ENCODE data around the gene NEO1.

NEO1 gene

DNA sequence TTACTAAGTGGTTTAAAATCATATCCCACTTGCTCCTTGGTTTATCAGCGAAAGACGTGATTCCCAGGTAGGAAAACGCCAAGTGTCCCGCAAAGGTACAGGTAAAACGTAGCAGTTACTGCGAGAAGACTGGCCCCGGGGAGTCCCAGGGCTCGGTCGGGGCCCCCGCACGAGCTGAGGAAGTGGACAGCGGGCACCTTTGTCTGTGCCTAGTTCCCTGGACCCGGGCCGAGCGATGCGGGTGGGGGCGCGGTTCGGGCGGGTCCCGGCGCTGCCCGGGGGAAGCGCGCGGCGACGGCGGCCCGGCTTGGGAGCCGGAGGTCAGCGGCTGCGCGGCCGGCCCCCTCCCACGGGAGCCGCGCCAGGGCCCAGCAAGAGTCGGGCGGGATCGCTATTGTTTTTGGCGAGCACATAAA, 864 bp upstream of the NEO1 start:
- TF ChIP-seq, protein P1, sequence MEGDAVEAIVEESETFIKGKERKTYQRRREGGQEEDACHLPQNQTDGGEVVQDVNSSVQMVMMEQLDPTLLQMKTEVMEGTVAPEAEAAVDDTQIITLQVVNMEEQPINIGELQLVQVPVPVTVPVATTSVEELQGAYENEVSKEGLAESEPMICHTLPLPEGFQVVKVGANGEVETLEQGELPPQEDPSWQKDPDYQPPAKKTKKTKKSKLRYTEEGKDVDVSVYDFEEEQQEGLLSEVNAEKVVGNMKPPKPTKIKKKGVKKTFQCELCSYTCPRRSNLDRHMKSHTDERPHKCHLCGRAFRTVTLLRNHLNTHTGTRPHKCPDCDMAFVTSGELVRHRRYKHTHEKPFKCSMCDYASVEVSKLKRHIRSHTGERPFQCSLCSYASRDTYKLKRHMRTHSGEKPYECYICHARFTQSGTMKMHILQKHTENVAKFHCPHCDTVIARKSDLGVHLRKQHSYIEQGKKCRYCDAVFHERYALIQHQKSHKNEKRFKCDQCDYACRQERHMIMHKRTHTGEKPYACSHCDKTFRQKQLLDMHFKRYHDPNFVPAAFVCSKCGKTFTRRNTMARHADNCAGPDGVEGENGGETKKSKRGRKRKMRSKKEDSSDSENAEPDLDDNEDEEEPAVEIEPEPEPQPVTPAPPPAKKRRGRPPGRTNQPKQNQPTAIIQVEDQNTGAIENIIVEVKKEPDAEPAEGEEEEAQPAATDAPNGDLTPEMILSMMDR (conservative IDR thresholded peaks at IDR 0.05; ENCODE audit: control insufficient read depth, insufficient read depth, low read depth, low read length) = no peak
- no peak for DNase-seq (ENCODE audit: low read depth)
- peak overlapping the region; percentile 72 for H3K4me3 ChIP-seq (ENCODE audit: control insufficient read depth, low read depth, low read length)

DNA sequence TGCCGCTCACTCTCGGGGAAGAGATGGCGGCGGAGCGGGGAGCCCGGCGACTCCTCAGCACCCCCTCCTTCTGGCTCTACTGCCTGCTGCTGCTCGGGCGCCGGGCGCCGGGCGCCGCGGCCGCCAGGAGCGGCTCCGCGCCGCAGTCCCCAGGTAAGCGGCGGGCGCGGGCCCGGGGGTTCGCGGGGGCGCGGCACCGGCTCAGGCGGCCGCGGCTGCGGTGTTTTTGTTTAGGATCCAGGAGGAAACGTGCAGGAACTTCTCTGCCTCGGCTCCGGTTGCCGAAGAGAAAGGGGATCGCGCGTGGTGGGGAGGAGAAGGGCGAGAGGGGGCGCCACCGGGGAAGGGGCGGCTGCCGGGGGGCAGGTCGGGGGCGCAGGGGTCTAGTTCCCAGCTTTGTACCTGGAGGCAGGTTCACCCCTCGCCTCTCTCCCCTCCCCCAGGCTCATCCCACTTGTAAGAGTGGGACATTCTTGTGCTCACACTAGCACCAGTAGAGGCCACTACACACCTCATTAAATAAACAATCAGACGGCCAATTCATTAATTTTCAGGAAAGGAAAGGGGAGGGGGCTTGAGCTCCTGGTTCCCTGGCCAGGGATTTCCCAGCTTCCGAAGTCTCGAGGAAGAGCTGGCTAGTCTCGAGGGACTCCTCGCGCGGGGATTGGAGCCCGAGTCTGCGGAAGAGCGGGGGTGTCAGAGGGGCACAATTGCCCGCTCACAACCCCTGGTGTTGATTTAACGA, 562 bp downstream of the NEO1 start:
- H3K4me3 ChIP-seq (ENCODE audit: control insufficient read depth, low read depth, low read length) = peak overlapping the region; percentile 59
- peak; percentile 26 for DNase-seq (ENCODE audit: low read depth)
- TF ChIP-seq, protein P1 (conservative IDR thresholded peaks at IDR 0.05; ENCODE audit: control insufficient read depth, insufficient read depth, low read depth, low read length) = no peak

DNA sequence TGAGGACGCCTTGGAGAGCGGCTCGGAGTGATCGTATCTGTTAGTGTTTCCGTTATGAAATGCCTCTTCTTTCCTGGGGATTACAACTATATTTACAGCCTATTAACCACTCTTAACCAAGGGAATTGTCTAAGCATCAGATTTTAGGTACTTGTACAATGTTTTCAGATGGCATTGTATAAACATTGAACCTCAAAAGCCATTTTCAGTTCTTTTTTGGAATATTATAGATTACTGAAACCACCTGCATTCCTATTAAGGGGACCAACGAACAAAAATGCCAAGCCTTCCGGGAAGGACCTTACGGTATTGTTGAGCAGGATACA, 1.1 kb downstream of the NEO1 start:
- H3K4me3 ChIP-seq (ENCODE audit: control insufficient read depth, low read depth, low read length) = peak overlapping the region; percentile 59
- DNase-seq (ENCODE audit: low read depth) = no peak

DNA sequence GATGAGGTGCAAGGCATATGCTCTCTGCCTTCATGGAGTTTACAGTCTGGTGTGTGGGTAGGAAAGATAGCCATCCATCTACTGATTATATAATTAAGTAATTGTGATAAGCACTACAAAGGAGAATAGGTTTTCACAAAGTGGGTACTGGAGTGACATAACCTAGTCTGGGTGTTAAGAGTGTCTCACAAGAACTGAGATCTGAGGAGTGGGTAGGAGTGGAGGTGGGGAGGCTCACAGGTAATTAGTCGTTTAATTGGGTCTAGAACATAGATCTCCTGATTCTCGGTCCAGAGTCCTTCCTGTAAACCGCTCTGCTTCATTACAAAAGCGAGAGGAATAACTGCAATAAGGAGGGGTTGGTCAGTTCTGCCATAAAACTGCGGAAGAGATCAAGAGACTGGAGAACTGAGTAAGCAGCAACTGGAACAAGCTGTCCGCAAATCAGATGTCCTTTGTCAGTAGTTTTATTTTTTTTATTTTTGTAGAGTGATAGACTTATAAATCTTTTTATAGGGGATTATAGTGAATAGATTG, 2.2 kb downstream of the NEO1 start:
- TF ChIP-seq, protein P1 (conservative IDR thresholded peaks at IDR 0.05; ENCODE audit: control insufficient read depth, insufficient read depth, low read depth, low read length) = no peak
- no peak overlapping the region for H3K4me3 ChIP-seq (ENCODE audit: control insufficient read depth, low read depth, low read length)
- DNase-seq (ENCODE audit: low read depth) = no peak

More for the DNA sequence above, 1.1 kb downstream of the NEO1 start:
- TF ChIP-seq, protein P1 (conservative IDR thresholded peaks at IDR 0.05; ENCODE audit: control insufficient read depth, insufficient read depth, low read depth, low read length) = no peak

DNA sequence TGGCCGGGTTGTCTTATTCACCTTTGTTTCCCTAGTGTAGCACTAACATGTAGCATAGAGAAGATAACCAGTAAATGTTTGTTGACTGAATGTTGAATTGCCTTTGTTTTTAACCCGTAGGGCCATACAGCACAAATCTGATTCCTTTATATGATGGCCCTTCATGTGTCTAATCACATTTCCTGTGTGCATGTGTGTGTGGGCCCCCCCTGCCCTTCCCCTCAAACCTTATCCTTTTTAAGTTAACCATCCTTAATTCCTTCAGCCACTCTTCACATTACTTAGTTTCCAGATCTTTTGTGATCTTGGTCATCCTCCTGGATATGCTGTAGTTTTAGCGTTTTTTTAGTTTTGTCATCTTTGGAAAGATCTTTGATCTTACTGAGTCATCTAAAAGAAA, 4.2 kb downstream of the NEO1 start:
- DNase-seq (ENCODE audit: low read depth) = no peak
- TF ChIP-seq, protein P1 (conservative IDR thresholded peaks at IDR 0.05; ENCODE audit: control insufficient read depth, insufficient read depth, low read depth, low read length) = no peak
- no peak overlapping the region for H3K4me3 ChIP-seq (ENCODE audit: control insufficient read depth, low read depth, low read length)

DNA sequence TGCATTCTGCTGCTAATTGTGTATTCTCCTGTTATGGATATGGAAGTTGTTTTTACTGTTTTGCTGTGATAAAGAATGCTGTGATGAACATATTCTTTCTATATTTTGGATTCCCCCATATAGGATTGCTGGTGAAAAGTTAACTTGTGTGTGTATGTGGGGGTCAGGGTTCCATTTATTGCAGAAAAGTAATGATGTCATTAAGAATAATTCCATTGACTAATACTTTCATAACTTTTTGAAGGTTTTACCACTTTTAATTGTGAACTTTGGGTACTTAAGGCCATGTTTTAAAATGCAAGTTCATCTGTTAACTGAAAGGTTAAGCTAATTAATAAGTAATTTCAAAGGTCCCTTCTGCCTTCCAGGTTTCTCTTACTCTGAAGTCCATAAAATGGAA, 6.2 kb downstream of the NEO1 start:
- TF ChIP-seq, protein P1 (conservative IDR thresholded peaks at IDR 0.05; ENCODE audit: control insufficient read depth, insufficient read depth, low read depth, low read length) = no peak
- no peak overlapping the region for H3K4me3 ChIP-seq (ENCODE audit: control insufficient read depth, low read depth, low read length)
- DNase-seq (ENCODE audit: low read depth) = no peak

All from fibroblast of mammary gland (primary cell).